GM21447 (cell line): ENCODE measurements around the gene RTKN.

Source experiments
- ATAC-seq: cut with Tn5 transposase; IDR thresholded peaks from one replicate; pipeline ENCODE4 v1.9.1; 2021; ENCODE audit not compliant: unreplicated experiment

RTKN gene

GRCh38 chr2:74417763-74418162, 24.0 kb downstream of the RTKN start:
- ATAC-seq: no peak

- no peak for ATAC-seq
These were observed 24.5 kb downstream of the RTKN start for GRCh38 chr2:74417197-74417596.

GRCh38 chr2:74416778-74417177, 25.0 kb downstream of the RTKN start:
- no peak for ATAC-seq

GRCh38 chr2:74415762-74416395, 25.9 kb downstream of the RTKN start:
- ATAC-seq: no peak

- peak; percentile 47 for ATAC-seq
These were observed 26.6 kb downstream of the RTKN start for GRCh38 chr2:74414881-74415761.

GRCh38 chr2:74414441-74414840, 27.3 kb downstream of the RTKN start:
- ATAC-seq: no peak

GRCh38 chr2:74413001-74413698, 28.6 kb downstream of the RTKN start:
- ATAC-seq: no peak

- ATAC-seq: no peak
These were observed 34.1 kb downstream of the RTKN start for GRCh38 chr2:74407682-74408081.

- no peak for ATAC-seq
These were observed 35.7 kb downstream of the RTKN start for GRCh38 chr2:74406035-74406434.

- no peak for ATAC-seq
These were observed 39.8 kb downstream of the RTKN start for GRCh38 chr2:74401891-74402290.

GRCh38 chr2:74399785-74400184, 42.0 kb downstream of the RTKN start:
- ATAC-seq: no peak

GRCh38 chr2:74396149-74396548, 45.6 kb downstream of the RTKN start:
- no peak for ATAC-seq

- ATAC-seq: no peak
These were observed 48.2 kb downstream of the RTKN start for GRCh38 chr2:74393525-74393924.

- no peak for ATAC-seq
These were observed 49.3 kb downstream of the RTKN start for GRCh38 chr2:74392449-74392743.

- peak; percentile 76 for ATAC-seq
These were observed 49.9 kb downstream of the RTKN start for GRCh38 chr2:74391580-74392448.

GRCh38 chr2:74391209-74391579, 50.5 kb downstream of the RTKN start:
- peak; percentile 29 for ATAC-seq

GRCh38 chr2:74390606-74391005, 51.1 kb downstream of the RTKN start:
- no peak for ATAC-seq

GRCh38 chr2:74387346-74387745, 54.4 kb downstream of the RTKN start:
- ATAC-seq: no peak

- no peak for ATAC-seq
These were observed 56.3 kb downstream of the RTKN start for GRCh38 chr2:74385396-74385795.

- ATAC-seq: no peak
These were observed 57.7 kb downstream of the RTKN start for GRCh38 chr2:74384051-74384450.

- no peak for ATAC-seq
These were observed 58.5 kb downstream of the RTKN start for GRCh38 chr2:74383254-74383653.
